HEK293T (cell line): ENCODE results near the gene CUX1.
"Not testable (repeated sequence)": the region's sequence is repeated elsewhere in the genome, so short reads cannot be mapped to it uniquely, and the experiment has no call there.

Experiments
- ARNT ChIP-seq: fragments of 450-650 bp; IDR thresholded peaks from 2 replicates; pipeline ENCODE4 v1.6.1; 2017; ENCODE audit warnings: mild to moderate bottlenecking
- BHLHE40 ChIP-seq: fragments of 450-650 bp; IDR thresholded peaks from 2 replicates; pipeline ENCODE4 v1.6.1; 2016; ENCODE audit warnings: mild to moderate bottlenecking, moderate library complexity, borderline replicate concordance
- CTBP1 ChIP-seq: fragments of 450-650 bp; IDR thresholded peaks from 2 replicates; pipeline ENCODE4 v1.6.1; 2016; ENCODE audit warnings: borderline replicate concordance
- ELF4 ChIP-seq: fragments of 450-650 bp; IDR thresholded peaks from 2 replicates; pipeline ENCODE4 v1.6.1; 2017; ENCODE audit warnings: antibody characterized with exemption
- FOXA1 ChIP-seq: fragments of 450-650 bp; IDR thresholded peaks from 2 replicates; pipeline ENCODE4 v1.6.1; 2016; ENCODE audit warnings: mild to moderate bottlenecking
- FOXK2 ChIP-seq: fragments of 450-650 bp; IDR thresholded peaks from 2 replicates; pipeline ENCODE4 v1.6.1; 2016; ENCODE audit warnings: mild to moderate bottlenecking
- HDGF ChIP-seq: fragments of 450-650 bp; IDR thresholded peaks from 2 replicates; pipeline ENCODE4 v1.6.1; 2017; ENCODE audit warnings: antibody characterized with exemption, borderline replicate concordance
- NFRKB ChIP-seq: fragments of 450-650 bp; IDR thresholded peaks from 2 replicates; pipeline ENCODE4 v1.6.1; 2016; ENCODE audit warnings: mild to moderate bottlenecking, moderate library complexity
- SP1 ChIP-seq: fragments of 450-650 bp; IDR thresholded peaks from 2 replicates; pipeline ENCODE4 v1.6.1; 2017
- SUZ12 ChIP-seq: fragments of 450-650 bp; IDR thresholded peaks from 2 replicates; pipeline ENCODE4 v1.6.1; 2016; ENCODE audit warnings: mild to moderate bottlenecking
- TARDBP ChIP-seq: fragments of 450-650 bp; IDR thresholded peaks from 2 replicates; pipeline ENCODE4 v1.6.1; 2016
- ZNF384 ChIP-seq: fragments of 450-650 bp; IDR thresholded peaks from 2 replicates; pipeline ENCODE4 v1.6.1; 2016
- TF ChIP-seq, protein P1 (sequence below): fragments of 450-650 bp; IDR thresholded peaks from 2 replicates; pipeline ENCODE4 v1.6.1; 2016

DNA sequence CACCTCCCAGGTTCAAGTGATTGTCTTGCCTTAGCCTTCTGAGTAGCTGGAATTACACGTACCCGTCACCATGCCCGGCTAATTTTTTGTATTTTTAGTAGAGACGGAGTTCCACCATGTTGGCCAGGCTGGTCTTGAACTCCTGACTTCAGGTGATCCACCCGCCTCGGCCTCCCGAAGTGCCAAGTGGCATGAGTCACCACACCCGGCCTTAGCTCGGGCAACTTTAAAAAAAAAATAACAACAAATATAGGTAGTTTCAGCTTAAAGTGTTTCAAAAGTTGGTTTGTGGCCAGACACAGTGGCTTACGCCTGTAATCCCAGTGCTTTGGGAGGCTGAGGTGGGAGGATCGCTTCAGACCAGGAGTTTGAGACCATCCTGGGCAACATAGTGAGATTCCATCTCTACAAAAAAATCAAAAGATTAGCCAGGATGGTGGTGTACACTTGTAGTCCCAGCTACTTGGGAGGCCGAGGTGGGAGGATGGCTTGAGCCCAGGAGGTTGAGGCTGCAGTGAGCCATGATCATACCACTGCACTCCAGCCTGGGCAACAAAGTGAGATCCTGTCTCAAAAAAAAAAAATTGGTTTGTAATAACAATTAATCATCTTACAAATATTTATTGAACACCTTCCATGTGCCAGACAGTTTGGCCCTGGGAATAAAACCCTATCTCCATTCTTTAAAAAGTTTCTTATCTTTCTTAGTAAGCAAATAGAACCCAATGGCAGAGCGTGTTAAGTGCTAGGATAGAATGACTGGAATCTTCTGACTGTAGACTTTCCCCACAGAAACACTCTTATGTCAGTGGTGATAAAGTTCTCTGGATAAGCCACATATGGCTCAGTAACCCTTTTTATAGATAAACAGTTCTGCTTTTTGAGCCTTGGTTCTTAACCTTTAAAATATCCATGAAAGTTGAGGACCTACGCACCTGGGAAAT lies 104.4 kb downstream of the CUX1 start:
- TF ChIP-seq ELF4, SUZ12, HDGF, CTBP1, FOXA1, ZNF384, SP1, NFRKB, BHLHE40, FOXK2, ARNT, TARDBP: not testable (repeated sequence)
- TF ChIP-seq, protein P1, sequence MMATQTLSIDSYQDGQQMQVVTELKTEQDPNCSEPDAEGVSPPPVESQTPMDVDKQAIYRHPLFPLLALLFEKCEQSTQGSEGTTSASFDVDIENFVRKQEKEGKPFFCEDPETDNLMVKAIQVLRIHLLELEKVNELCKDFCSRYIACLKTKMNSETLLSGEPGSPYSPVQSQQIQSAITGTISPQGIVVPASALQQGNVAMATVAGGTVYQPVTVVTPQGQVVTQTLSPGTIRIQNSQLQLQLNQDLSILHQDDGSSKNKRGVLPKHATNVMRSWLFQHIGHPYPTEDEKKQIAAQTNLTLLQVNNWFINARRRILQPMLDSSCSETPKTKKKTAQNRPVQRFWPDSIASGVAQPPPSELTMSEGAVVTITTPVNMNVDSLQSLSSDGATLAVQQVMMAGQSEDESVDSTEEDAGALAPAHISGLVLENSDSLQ: not testable (repeated sequence)
